ENCODE results near the gene TTC31.

GRCh38 chr2:74542978-74543377, 60.1 kb downstream of the TTC31 start:
- TF ChIP-seq CTCF (conservative IDR thresholded peaks at IDR 0.05 in 1 of 2, IDR thresholded peaks at IDR 0.05 in 1 of 2; ENCODE audit: extremely low read depth in 1 of 2, insufficient read depth in 1 of 2, low read depth in 1 of 2, low read length in 2 of 2) = no peak
- no peak for TF ChIP-seq EZH2 (IDR thresholded peaks at IDR 0.05; ENCODE audit: borderline replicate concordance, low read length)
